Liver (tissue), 9 donors: ENCODE results near the gene ATF5. TPM values are rescaled to one million over a fixed set of nuclear protein-coding genes. Genes with fewer than 3 reads are reported as not detected.

ENCODE experiments used
- DNase-seq: peaks from one replicate; pipeline ENCODE4 v3.0.0-alpha.2; 2017; ENCODE audit warnings: low spot score
- H3K27ac ChIP-seq, 2 donors: one replicate each; pipeline ENCODE4 v1.7.0; 2013; ENCODE audit warnings: inconsistent platforms in 2 of 2, low read length in 2 of 2, control low read depth in 1 of 2, low read depth in 1 of 2, mild to moderate bottlenecking in 1 of 2
- H3K27me3 ChIP-seq, 4 donors: one replicate each; pipeline versions ENCODE4 v1.6.1 to v1.7.0; 2013; ENCODE audit warnings: low read length in 3 of 4, inconsistent platforms in 1 of 4, mild to moderate bottlenecking in 1 of 4, moderate library complexity in 1 of 4; ENCODE audit not compliant: control insufficient read depth in 4 of 4, insufficient read depth in 4 of 4
- H3K36me3 ChIP-seq, 4 donors: one replicate each; pipeline versions ENCODE4 v1.6.1 to v1.7.0; 2013; ENCODE audit warnings: low read length in 3 of 4, mild to moderate bottlenecking in 3 of 4, low read depth in 1 of 4, moderate library complexity in 1 of 4; ENCODE audit not compliant: control insufficient read depth in 4 of 4, insufficient read depth in 3 of 4
- H3K4me1 ChIP-seq, 4 donors: one replicate each; pipeline versions ENCODE4 v1.6.1 to v1.7.0; 2013; ENCODE audit warnings: low read length in 3 of 4, mild to moderate bottlenecking in 3 of 4, moderate library complexity in 1 of 4; ENCODE audit not compliant: control insufficient read depth in 4 of 4, insufficient read depth in 4 of 4
- H3K4me3 ChIP-seq, 3 donors: one replicate each; pipeline versions ENCODE4 v1.6.1 to v1.7.0; 2013; ENCODE audit warnings: low read length in 3 of 3, control low read depth in 1 of 3, low read depth in 1 of 3, mild to moderate bottlenecking in 1 of 3
- H3K9ac ChIP-seq, 2 donors: one replicate each; pipeline ENCODE4 v1.7.0; 2013; ENCODE audit warnings: low read length in 2 of 2, mild to moderate bottlenecking in 2 of 2, moderate library complexity in 2 of 2, control low read depth in 1 of 2, low read depth in 1 of 2
- H3K9me3 ChIP-seq, 4 donors: one replicate each; pipeline versions ENCODE4 v1.6.1 to v1.7.0; 2013; ENCODE audit warnings: low read length in 3 of 4; ENCODE audit not compliant: control insufficient read depth in 4 of 4
- EGR1 ChIP-seq, 2 donors: IDR thresholded peaks; 2 replicates each; pipeline ENCODE4 v1.6.1; 2016 to 2018; ENCODE audit warnings: antibody characterized with exemption in 2 of 2, low read depth in 2 of 2
- FOXA1 ChIP-seq: IDR thresholded peaks from 2 replicates; pipeline ENCODE4 v1.6.1; 2016; ENCODE audit warnings: antibody characterized with exemption
- FOXA2 ChIP-seq: IDR thresholded peaks from 2 replicates; pipeline ENCODE4 v1.6.1; 2016; ENCODE audit warnings: antibody characterized with exemption
- HNF4A ChIP-seq, 2 donors: conservative IDR thresholded peaks; 2 replicates each; pipeline ENCODE4 v1.6.1; 2016; ENCODE audit warnings: antibody characterized with exemption in 2 of 2, mild to moderate bottlenecking in 2 of 2
- HNF4G ChIP-seq: IDR thresholded peaks from 2 replicates; pipeline ENCODE4 v1.6.1; 2016; ENCODE audit warnings: antibody characterized with exemption
- JUND ChIP-seq, 2 donors: IDR thresholded peaks; 2 replicates each; pipeline ENCODE4 v1.6.1; 2016; ENCODE audit warnings: antibody characterized with exemption in 2 of 2
- MAX ChIP-seq: IDR thresholded peaks from 2 replicates; pipeline ENCODE4 v1.6.1; 2016; ENCODE audit warnings: antibody characterized with exemption
- NR2F2 ChIP-seq: IDR thresholded peaks from 2 replicates; pipeline ENCODE4 v1.6.1; 2016; ENCODE audit warnings: antibody characterized with exemption
- RXRA ChIP-seq, 2 donors: IDR thresholded peaks; 2 replicates each; pipeline ENCODE4 v1.6.1; 2017 to 2018; ENCODE audit warnings: antibody characterized with exemption in 2 of 2, mild to moderate bottlenecking in 1 of 2
- SP1 ChIP-seq: IDR thresholded peaks from 2 replicates; pipeline ENCODE4 v1.6.1; 2018; ENCODE audit warnings: antibody characterized with exemption, mild to moderate bottlenecking
- YY1 ChIP-seq: IDR thresholded peaks from 2 replicates; pipeline ENCODE4 v1.6.1; 2016; ENCODE audit warnings: antibody characterized with exemption, mild to moderate bottlenecking
- WGBS: extraction: QIAGEN DNeasy Blood & Tissue Kit; methylation state at CpG from one replicate; pipeline ENCODE4 v1.1.7; 2013; 5-methylcytosine and 5-hydroxymethylcytosine counted together
- polyA plus RNA-seq, 2 donors: library from polyadenylated mRNA; stranded (reverse) in 1 of 2; unstranded in 1 of 2; fragments of 200-250 nt in 1 of 2; fragments of >200 nt in 1 of 2; fragmentation: Nextera tagmentation in 1 of 2; extraction: Ambion mirVana in 1 of 2; gene quantifications; one replicate each; pipeline versions ENCODE4 v1.2.1 to v1.2.3, GENCODE V29; 2013 to 2015
- total RNA-seq, 2 donors: library from RNA; depleted of rRNA; stranded (reverse); fragments of >200 nt; gene quantifications; one replicate each; pipeline ENCODE4 v1.2.3, GENCODE V29; 2014
- TF ChIP-seq, protein P1 (sequence below): fragments of 150-350 bp; IDR thresholded peaks from 2 replicates; pipeline ENCODE4 v1.5.1; 2017; ENCODE audit warnings: improper control_type of control experiment, low read depth, low read length; ENCODE audit not compliant: missing input control
- donor health status: healthy.
- donor health status: healthy.
- donor health status: healthy.
- donor health status: healthy.
- donor health status: healthy.

Gene ATF5
- total and polyA plus RNA-seq, 4 donors: 42.3 to 2,086 (median 347) TPM

GRCh38 chr19:49894011-49894664, 34.9 kb upstream of the ATF5 start:
- WGBS: 96% methylated on average over 18 of the region's 18 CpGs
- H3K9ac ChIP-seq: no peak overlapping the region
- H3K9me3 ChIP-seq: no peaks in the 10 kb centered on the region
- TF ChIP-seq YY1: no peak
- no peak for TF ChIP-seq NR2F2
- no peak for TF ChIP-seq HNF4G
- no peak for TF ChIP-seq JUND (IDR thresholded peaks at IDR 0.05)
- H3K4me3 ChIP-seq: no peak overlapping the region
- H3K27ac ChIP-seq: no peak overlapping the region
- H3K4me1 ChIP-seq: peaks cover 0 to 14% (median 5%) of the 10 kb centered on the region in 4 donors
- DNase-seq: no peak
- H3K27me3 ChIP-seq: no peaks in the 10 kb centered on the region
- no peaks in the 10 kb centered on the region for H3K36me3 ChIP-seq

- Histone ChIP-seq H3K27me3 (no peaks in the 10 kb centered on the region), H3K9ac (no peak overlapping the region)
Measured at GRCh38 chr19:49894879-49895565, 34.0 kb upstream of the ATF5 start.

DNA sequence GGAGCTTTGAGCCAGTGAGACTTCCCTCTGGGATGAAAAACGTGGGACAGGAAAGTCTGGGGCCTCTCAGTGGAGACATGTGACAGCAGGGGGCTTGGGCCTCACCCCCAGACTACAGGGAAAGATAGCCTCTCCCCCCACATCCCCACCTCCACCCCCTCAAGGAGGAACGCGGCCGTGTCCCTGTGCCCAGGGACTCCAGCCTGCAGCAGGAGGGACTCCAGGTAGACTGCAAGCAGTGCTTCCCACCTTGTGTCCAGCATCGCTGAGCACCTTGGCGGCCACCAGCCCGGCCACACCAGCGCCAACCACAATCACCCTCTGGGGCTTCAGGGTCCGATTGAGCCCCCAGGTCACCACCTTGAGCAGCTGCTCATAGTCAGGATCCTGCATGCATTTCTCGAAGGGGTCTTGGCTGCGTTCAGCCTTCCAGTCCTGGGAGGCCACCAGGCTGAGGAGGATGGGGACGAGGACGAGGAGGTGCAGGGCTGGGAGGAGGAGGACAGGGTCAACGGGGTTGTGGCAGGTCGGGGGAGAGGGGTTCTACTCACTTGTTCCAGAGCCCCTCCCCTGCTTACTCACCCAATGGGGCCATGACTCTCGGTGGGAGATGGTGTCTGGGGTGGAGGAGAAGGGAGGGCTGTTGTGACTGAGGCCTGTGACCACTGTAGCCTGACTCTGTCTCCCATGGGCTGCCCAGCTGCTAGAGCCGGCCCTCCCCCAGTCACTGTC, 33.3 kb upstream of the ATF5 start:
- H3K9me3 ChIP-seq: no peaks in the 10 kb centered on the region
- H3K4me1 ChIP-seq: peaks cover 0 to 6% (median 3%) of the 10 kb centered on the region in 4 donors
- H3K27me3 ChIP-seq: no peaks in the 10 kb centered on the region
- no peak overlapping the region for H3K9ac ChIP-seq
- H3K36me3 ChIP-seq: no peaks in the 10 kb centered on the region
- WGBS: 83% methylated on average over 17 of the region's 17 CpGs
- DNase-seq: no peak
- no peak overlapping the region for H3K27ac ChIP-seq
- no peak for TF ChIP-seq FOXA1
- no peak overlapping the region for H3K4me3 ChIP-seq

More at GRCh38 chr19:49894879-49895565, 34.0 kb upstream of the ATF5 start:
- Histone ChIP-seq H3K9me3 (no peaks in the 10 kb centered on the region), H3K27ac (no peak overlapping the region), H3K4me3 (no peak overlapping the region), H3K4me1 (peaks cover 0 to 9% (median 5%) of the 10 kb centered on the region in 4 donors), H3K36me3 (no peaks in the 10 kb centered on the region)
- no peak for DNase-seq
- TF ChIP-seq HNF4A (conservative IDR thresholded peaks at IDR 0.05): no peak
- no peak for TF ChIP-seq SP1
- TF ChIP-seq JUND (IDR thresholded peaks at IDR 0.05): no peak
- no peak for TF ChIP-seq FOXA2
- TF ChIP-seq EGR1 (IDR thresholded peaks at IDR 0.05; ENCODE audit: low read depth in 2 of 2): no peak
- TF ChIP-seq YY1: no peak
- TF ChIP-seq MAX: no peak
- no peak for TF ChIP-seq RXRA (IDR thresholded peaks at IDR 0.05)
- TF ChIP-seq, protein P1, sequence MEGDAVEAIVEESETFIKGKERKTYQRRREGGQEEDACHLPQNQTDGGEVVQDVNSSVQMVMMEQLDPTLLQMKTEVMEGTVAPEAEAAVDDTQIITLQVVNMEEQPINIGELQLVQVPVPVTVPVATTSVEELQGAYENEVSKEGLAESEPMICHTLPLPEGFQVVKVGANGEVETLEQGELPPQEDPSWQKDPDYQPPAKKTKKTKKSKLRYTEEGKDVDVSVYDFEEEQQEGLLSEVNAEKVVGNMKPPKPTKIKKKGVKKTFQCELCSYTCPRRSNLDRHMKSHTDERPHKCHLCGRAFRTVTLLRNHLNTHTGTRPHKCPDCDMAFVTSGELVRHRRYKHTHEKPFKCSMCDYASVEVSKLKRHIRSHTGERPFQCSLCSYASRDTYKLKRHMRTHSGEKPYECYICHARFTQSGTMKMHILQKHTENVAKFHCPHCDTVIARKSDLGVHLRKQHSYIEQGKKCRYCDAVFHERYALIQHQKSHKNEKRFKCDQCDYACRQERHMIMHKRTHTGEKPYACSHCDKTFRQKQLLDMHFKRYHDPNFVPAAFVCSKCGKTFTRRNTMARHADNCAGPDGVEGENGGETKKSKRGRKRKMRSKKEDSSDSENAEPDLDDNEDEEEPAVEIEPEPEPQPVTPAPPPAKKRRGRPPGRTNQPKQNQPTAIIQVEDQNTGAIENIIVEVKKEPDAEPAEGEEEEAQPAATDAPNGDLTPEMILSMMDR: no peak
- TF ChIP-seq FOXA1: no peak
- 90% methylated on average over 17 of the region's 17 CpGs for WGBS
